HG03103 (cell line): Measurements from ENCODE around the gene SYNE2.
A peak's percentile ranks its signal among the peaks of the same experiment; 100 is the strongest.
"Not testable (repeated sequence)": the region's sequence is repeated elsewhere in the genome, so short reads cannot be mapped to it uniquely, and the experiment has no call there.

Experiments
- ATAC-seq: cut with Tn5 transposase; IDR thresholded peaks from one replicate; pipeline ENCODE4 v1.9.1; 2021; ENCODE audit warnings: low read depth; ENCODE audit not compliant: unreplicated experiment

Gene SYNE2

DNA sequence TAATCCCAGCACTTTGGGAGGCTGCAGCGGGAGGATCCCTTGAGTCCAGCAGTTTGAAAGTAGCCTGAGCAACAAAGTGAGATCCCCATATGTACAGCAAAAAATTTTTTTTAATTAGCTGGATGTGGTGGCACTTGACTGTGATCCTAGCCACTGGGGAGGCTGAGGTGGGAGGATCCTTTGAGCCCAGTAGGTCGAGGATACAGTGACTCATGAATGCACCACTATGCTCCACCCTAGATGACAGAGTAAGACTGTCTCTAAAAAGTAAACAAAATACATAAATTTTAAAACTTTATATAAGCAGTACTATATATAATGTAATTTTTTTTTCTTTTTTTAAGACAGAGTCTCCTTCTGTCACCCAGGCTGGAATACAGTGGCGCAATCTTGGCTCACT, 326.0 kb downstream of the SYNE2 start:
- ATAC-seq = no peak

DNA sequence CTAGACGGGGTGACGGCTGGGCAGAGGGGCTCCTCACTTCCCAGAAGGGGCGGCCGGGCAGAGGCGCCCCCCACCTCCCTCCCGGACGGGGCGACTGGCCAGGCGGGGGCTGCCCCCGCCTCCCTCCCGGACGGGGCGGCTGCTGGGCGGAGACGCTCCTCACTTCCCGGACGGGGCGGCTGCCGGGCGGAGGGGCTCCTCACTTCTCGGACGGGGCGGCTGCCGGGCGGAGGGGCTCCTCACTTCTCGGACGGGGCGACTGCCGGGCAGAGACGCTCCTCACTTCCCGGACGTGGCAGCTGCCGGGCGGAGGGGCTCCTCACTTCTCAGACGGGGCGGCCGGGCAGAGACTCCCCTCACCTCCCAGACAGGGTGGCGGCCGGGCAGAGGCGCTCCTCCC, 330.1 kb downstream of the SYNE2 start:
- not testable (repeated sequence) for ATAC-seq

DNA sequence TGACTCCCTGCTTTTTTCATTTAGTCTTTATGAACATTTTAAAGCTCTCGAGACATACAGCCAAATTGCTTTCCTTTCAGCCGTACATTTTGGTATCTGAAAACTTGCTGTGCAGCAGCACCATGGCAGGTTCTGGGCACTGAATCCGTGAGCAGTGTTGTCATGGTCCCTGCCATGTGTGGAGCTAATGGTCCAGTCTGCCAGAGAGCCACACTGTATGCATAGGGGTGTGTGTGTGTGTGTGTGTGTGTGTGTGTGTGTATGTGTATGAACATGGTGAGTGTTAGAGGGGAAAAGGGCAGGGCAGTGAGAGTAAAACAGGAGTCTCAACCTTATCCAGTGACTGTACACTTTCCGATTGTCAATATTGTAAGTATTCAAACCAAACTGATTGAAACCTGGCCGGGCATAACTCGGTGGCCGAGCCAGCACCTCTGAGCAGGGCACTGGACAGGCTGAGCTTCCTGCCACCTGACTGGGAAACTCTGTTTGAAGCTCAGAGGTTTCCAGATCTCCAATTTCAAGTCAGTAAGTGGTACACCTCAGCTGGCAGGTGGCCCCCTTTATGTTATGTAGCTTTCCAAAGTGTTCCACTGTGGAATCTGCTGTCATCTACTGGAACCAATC, 331.4 kb downstream of the SYNE2 start:
- no peak for ATAC-seq

DNA sequence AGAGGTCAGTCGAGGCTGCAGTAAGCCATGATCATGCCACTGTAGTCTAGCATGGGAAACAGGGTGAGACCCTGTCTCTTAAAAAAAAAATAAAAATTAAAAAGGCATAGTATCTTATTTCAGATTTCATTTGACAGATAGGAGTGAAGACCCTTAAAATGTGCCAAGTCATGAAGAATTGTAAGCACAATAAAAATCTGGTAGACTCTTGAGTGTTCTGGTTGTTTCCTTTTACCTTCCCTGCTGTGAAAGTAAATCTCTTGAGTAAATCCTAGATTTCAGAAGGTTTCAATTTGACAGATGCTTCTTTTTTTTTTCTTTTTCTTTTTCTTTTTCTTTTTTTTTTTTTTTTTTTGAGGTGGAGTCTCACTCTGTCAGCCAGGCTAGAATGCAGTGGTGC, 332.4 kb downstream of the SYNE2 start:
- no peak for ATAC-seq

DNA sequence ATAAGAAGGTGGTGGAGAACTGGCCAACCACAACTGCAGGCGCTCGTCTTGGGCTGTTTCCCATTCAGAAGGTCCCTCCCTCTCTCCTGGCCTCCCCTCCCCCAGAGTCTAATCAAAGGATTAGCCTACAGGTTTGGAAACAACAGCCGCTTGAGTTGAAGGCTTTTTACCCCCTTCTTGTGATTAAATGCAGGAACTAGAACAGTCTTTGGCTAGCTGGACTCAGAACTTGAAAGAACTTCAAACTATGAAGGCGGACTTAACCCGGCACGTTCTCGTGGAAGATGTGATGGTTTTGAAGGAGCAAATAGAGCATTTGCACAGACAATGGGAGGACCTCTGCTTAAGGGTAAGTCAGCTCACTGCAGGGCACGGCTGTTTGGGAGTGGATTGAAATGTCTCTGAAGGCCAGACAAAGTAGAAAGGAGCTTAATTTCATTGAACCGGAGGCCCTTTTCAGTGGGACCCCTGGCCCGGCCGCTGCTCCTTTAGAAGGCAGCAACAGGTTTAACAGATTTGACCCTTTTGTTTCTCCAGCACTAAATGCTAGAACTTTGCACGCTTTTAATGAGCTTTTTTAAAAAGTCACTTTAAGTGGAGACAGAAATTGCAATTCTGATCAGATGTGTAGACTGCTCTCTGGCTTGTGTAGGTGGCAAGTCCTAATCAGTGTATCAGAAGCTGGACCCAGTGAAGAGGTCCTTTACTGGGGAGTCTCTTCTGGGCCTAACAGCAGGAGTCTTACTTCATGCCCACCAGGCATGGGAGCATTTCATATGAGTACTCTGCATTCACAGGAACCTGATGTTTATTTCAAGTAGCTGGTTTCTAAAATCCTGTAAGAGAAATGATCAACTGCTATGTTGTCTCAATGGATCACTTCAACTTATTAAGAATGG, 333.7 kb downstream of the SYNE2 start:
- ATAC-seq = no peak

DNA sequence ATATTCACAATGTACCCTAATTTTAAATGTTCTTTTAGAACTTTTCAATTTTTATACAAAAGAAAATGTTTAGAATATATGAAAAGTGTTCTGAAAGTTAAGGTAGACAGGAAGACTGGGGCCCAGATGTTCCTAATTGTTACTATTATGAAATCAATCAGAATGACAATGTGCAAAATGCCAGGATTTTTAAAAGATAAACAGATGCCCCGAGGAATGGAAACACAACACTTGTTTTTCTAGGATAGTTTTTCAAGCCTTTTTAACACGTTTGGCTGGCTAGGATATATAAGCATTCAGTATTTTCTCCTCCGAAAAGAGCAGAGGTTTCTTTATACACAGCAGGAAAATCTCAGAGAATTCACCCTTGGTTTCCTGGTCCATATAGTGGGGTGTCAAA, 334.5 kb downstream of the SYNE2 start:
- ATAC-seq = no peak

DNA sequence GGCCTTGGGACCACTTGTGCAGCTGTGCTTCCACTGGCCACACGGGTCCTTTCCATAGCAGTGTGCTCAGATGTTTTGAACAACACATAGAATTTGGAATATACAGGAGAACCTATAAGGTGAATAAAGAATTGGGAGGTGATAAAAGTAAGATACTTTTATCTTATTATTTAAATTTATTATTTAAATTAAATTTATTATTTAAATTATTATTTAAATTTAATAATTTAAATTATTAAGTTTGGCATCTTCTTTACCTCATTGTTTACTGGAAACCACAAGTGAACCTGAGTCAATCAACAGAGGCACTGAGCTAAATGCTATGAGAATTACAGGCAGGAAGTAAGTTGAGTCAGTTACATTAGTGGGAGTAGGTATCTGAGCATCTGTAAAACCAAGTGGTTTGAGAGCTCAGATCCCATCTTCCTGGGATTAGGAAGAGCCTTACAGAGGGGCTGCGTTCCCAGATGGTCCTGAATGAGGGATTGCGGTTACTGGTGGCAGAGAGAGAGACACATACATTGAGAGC, 338.2 kb downstream of the SYNE2 start:
- no peak for ATAC-seq

DNA sequence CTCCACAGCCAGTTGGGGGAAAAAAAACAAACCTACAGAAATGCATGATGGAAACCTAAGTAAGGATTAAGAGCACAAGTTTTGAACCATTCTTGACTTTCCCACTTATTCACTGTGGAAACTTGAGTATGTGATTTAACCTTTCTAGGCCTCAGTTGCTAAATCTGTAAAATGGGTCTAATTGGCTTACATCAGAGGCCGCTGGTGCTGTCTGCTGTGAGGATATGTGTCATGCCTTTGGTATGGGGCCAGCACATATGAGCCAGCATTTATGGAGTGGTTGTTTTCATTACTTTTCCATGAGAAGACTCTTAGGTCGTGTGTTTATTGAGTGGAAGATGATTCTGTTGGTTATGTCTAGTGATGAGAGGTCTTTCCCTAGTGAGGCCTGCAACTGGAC, 339.0 kb downstream of the SYNE2 start:
- no peak for ATAC-seq

DNA sequence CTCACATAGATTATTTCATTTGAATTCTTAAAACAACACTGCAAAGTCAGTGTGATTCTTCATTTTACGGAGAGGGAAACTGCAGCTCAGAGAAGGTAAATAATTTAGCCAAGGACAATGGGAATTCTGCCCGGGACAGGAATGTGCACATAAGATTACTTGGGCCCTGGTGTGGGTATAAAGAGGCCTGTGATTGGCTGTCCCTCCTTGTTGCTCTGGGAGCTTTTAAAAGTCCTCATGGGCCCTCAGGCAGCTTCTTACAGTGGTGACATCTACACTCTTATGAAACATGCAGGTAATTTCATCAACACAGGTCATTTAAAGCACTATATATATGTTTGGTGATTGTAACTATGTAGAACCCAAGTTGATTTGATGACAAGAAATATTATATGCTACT, 341.0 kb downstream of the SYNE2 start:
- no peak for ATAC-seq

DNA sequence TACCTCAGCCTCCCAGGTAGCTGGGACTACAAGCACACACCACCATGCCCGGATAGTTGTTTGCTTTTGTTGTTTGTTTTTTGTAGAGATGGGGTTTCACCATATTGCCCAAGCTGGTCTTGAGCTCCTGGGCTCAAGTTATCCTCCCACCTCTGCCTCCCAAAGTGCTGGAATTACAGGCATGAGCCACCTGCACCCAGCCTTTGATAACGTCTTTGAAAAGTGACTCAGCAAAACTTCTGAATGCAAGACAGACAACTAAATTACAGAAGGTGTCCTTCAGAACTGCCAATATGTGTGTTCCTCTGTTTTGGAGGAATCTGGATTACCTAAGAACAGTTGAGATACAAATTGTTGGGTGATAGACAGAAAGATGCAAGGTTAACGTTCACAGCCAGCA, 341.6 kb downstream of the SYNE2 start:
- no peak for ATAC-seq

DNA sequence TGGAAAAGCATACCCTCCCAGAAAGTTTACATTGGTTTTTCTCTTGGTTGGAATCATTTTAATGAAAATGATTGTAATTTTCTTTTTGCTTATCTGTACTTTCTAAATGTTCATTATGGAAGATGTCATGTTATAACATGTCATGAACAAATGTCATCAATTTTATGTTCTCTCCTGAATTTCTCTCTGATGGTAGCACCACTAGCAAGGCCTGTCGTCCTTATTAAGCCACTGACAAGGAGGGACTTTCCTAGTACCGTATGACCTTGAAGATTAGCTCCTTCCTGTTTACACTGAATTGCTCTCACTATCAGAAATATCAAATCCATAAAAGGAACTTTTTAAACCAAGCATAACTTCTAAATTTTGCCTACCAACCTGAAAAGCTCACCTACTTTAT, 342.4 kb downstream of the SYNE2 start:
- ATAC-seq = no peak

DNA sequence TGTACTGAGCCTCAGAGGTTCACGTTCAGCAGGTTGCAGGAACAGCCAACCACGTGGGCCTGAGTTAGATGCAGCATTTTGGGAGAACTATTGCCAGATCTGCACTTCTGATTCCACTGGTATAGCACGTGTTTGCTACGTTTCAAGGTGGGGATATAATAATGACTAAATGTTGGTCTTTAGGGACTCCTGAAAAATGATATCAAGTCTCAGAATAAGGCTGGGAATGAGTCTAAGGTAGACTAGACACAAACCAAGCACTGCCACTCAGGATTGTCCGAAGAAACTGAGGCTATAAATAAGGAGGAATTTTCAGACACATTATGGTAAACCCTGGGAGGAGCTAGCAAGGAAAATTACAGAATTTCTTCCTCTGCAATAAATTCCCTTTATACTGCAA, 343.3 kb downstream of the SYNE2 start:
- ATAC-seq = no peak

DNA sequence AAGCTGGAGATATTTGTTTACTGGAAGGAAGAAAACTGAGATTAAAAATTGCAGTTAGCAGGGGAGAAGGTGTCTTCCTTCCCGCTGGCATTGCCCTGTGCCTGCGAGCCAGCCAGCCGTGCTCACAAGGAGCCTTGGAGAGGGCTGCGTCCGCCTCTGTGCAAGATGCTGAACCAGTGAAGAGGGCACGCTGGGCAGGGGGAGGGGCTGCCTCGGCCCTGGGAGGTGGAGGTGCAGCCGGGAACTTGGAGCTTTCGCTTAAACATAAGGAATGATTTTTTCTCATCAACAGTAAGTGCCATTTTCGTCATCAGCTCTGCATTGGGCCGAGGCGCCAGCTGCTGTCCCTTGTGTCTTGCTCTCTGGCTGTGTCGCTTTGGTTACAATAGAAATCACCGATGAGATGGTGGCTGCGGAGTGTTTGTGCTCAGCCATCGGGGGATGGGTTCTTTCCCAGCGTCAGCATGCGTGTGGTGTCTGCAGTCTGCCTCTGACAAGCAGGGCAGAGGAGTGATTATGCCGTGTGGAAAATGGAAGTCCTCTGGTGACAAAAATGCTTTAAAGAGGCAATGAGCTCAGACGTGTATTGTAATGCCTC, 344.1 kb downstream of the SYNE2 start:
- ATAC-seq = peak; percentile 45

DNA sequence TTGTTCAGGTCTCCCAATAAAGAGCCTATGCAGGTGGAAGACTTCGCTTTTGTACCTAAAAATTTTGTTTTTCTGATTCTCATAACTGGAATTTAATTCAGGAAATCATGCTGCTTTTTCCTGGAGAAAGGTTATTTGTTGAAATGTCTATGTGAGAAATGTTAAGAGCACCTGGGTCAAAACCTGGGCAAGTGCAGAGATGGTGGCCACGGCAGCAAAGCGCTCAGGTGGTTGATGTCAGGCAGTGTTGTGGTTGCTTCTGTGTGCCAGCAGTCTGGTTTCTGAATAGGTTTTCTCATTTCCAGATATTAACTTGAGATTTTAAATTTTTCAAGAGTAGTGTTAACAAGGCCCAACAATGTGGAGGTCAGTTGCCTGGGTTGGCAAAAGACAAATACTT, 345.2 kb downstream of the SYNE2 start:
- no peak for ATAC-seq

DNA sequence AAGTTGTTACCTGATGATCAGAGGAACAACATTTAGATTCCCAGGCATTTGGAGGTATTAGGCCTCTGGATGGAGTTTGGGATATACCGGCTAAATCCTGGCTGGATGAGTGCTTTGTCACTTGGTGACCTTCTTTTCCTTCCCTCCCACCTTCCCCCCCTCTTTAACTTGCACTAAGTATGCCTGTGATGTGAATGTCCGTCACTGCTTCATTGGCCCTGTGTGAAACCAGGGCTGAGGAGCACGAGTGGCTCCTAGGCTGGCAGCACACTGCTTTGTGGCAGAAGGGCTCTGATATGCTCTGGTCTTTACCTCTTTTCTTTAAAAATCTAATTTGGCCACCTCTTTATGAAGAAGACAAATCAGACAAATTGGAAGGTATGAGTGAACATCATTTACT, 345.7 kb downstream of the SYNE2 start:
- no peak for ATAC-seq

DNA sequence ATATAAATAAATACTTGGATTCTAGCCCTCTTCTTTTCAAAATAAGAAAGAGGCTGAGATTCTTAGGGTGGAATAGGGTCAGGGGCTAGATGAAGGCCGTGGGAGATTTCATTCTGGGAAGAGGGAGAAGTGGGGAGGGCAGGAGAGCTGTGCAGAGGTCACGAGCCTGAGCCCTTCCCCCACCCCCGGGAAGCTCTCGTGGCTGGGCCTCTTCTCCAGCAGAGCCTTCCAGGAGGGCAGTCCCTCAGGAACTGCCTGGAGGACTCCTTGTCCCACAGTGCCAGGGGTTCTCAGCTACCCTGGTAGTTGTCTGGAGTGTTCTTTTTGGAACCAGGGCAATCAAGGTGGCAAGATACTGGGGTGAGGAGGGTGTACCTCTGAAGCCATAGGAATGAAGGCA, 347.4 kb downstream of the SYNE2 start:
- no peak for ATAC-seq

DNA sequence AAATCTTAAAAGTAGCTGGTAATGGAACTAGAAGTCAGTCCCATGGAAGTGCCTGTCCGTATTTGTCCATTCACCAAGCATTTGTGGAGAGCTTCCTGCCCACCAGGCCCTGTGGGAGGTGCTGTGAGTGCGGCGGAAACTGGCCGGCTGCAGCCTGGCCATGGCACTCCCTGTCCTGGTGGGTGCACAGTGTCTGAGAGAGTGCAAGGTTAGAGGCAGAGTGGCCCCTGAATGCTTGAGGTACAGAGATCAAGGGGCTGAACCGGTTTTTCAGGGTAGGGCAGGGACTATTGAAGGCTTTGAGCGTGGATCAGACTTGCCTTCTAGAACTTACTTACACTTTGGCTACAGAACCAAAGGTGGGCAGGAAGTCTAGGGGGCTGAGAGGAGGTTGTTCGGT, 348.5 kb downstream of the SYNE2 start:
- ATAC-seq = no peak

DNA sequence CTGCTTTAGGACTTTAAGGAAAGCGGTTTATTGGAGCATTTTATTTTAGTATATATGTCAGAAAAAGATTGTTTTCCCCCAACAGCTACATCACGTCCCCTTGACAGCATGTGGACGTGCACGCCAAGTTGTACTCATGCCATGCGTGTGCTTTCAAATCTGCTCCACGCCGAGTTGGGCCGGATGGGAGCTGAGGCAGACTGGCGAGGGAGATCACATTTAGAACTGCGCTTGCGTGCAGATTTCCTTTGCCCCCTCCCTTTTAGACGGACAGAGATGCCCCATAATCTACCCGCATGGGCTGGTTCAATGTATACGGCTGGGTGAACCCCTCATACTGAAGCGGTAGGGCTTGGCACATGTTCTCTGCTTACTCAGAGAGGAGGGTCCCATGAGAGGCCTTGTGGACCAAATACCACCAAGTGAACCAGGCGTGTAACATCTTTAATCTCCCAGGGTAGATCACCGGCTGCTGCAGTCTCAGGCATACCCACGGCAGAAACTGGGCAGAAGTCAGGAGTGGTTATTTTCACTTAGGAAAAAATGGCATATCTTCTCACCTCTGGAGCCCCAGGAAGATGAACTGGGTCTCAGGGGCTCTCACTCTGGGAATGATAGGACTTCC, 349.2 kb downstream of the SYNE2 start:
- no peak for ATAC-seq

DNA sequence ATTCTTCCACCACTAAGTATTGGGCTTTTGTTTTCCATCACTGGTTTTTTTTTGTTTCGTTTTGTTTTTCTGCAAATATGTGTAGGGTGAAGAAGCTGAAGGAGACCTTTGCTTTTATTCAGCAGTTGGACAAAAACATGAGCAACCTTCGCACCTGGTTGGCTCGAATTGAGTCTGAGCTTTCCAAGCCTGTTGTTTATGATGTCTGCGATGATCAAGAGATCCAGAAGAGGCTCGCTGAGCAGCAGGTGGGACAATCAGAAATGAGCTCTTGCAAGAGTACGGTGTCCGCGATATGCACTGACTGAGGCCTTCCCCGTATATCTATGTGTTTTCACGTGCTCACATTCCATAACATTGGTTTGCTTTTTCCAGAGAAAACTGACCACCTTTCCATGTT, 349.9 kb downstream of the SYNE2 start:
- no peak for ATAC-seq

DNA sequence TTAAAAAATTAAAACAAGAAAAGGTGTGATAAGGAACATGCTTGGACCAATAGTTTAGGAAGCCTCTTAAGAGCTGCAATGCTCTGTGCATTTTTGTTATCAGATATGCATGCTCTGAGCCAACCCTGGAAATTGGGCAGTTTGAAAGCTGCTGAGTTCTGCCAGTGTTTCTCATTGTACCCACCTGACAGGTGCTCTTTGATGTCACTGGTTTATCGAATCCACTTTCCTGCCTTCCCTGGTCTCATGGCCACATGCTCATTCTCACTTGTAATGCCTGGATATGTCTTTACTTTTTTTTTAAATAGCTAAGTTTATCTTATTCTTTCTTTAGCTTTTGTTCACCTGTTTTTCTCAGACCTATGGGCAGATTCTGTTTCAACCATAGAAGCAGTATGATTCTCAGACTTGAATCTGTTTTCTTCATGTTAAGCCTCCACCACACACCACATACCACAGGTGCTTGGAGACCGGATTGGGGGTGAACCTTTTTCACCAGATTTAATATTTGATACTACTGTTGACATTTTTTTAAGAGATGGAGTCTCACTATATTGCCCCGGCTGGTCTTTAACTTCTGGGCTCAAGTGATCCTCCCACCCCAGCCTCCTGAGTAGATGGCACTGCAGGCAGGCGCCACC, 350.7 kb downstream of the SYNE2 start:
- ATAC-seq = no peak

DNA sequence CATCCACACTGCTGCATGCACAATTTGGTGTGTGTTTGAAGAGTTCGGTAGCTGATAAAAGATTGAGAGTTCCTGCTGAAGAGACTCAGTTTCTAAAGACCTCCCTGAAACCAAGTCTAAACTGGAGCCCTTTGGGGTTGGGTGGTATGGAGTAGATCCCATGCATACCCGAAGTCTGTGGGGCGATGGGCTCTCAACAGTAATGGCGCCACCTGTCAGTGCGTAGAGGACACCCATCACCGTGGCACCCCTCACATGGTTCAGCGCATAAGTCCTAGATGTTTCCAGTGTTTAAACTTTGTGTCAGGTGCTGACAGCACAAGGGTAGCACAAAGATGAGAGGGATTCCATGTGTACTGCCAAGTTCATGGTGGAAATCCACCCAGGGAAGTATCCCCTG, 355.5 kb downstream of the SYNE2 start:
- ATAC-seq = no peak
